ENCODE results near the gene VPS13D.
"Not testable (repeated sequence)": the region's sequence is repeated elsewhere in the genome, so short reads cannot be mapped to it uniquely, and the experiment has no call there.

Gene VPS13D

DNA sequence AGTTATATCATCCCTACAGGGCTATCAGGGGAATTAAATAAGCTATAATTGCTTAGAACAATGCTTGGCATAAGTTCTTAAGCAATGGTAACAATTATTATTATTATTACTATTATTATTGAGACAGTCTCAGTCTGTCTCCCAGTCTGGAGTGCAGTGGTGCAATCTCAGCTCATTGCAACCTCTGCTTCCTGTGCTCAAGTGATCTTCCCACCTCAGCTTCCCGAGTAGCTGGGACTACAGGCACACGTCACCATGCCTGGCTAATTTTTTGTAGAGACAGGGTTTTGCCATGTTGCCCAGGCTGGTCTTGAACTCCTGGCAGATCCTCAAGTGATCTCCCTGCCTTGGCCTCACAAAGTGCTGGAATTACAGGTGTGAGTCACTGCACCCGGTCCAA lies 308.7 kb downstream of the VPS13D start:
- DNase-seq (ENCODE audit: low read depth, low spot score): not testable (repeated sequence)

GRCh38 chr1:12539320-12539704 lies 309.5 kb downstream of the VPS13D start:
- DNase-seq (ENCODE audit: low read depth, low spot score): no peak

DNA sequence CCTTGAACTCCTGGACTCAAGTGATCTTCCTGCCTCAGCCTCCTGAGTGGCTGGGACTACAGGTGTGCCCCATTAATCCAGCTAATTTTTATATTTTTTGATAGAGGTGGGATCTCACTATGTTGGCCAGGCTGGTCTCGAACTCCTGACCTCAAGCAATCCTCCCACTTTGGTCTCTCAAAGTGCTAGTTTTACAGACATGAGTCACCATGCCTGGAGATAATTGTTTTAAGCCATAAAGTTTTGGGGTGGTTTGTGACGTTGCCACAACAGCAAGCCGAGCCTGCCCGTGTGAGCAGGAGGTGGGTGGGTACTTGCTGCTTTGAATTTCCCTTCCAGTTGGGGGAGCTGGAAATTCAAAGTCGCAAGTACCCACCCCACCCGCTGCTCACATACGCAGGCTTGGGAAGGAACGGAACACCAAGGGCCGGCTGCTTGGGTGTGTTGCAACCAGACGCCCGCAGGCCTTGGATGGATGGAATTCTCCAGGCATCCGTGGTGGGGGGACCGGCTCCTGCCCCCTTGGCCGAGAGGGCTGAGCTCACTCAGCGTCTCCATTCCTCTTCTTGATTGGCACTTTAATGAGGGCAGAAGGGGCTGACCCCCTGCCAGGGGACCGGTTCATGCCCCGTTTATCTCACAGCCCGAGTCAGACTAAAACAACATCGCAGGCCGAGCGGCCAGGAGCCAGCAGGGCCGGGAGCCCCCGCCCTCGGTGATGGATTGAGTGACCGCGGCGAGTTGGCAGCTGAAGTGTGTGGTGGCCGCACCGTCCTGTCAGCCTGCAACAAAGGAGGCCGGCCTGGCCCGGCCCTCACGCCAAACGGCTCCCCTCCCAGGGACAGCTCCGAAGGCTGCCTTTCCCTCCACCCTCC lies 310.1 kb downstream of the VPS13D start:
- DNase-seq (ENCODE audit: low read depth, low spot score): no peak

DNA sequence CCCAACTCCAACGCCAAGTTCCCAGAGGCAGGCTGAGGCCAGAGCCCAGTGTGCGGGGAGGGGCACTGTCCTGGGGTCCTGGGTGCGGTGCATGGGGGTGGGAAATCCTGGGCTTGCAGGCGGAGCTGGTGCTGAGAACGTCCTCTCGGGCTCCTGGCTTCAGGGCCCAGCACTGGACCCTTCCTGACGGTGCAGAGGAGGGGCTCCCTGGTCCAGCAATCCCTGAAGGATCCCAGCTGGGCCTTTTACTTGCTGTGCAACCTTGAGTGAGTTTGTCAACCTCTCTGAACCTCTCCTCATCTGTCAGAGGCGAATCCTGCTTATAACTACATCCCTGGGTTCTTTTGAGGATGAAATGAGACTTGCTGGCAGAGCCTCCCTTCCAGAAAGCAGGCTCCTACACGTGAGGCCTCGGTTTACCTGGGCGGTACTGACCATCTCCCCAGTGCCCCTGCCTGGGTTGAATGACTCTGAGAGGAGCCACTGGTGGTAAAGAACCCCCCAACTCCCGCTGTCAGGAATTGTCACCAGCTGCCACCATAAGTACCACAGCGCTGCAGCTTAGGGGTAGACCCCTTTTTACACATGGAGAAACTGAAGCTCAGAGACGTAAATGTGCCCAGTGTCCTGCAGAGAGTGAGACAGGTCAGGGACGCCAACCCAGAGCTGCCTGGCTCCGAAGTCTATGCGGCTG lies 310.9 kb downstream of the VPS13D start:
- DNase-seq (ENCODE audit: low read depth, low spot score): no peak

DNA sequence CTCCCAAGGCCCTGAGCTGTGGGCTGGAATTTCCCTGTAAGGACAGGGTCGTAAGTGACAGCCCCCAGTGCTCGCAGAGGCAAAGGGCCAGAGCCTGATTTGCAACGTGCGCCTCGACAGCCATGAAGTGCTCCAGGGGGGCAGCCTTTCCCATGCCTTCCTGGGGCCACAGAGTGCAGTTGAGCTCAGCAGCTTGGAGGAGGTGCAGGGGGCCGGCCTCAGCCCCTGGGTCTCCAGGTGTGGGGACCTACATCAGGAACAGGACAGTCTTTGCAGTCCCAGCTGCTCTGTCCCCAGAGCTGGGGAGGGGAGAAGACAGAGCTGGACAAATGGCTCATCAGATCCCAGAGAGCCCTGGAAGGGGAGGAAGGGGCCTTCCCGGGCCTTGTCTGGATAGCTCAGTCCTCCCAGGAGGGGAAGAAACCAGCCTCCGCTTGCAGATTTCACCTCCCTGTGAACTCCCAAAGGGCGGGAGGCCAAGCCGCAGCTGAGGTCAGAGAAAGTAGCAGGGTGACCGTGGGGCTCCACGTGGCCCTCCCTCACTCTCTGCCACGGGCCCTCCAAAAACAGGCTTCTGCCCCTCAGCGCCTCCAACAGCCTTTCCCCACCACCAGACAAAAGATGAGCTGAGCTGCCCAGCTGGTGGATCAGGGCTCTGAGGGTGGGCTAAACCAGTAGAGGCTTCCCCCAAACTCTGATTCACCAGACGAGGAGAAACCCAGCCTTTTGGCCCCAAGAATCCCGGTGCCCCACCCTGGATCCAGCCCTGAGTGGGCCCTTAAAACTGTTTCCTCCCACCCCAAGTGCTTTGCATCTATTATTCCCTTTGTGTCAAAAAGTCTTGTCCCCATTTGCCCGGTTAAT lies 311.7 kb downstream of the VPS13D start:
- DNase-seq (ENCODE audit: low read depth, low spot score): no peak

- DNase-seq (ENCODE audit: low read depth, low spot score): no peak
These were observed 312.3 kb downstream of the VPS13D start for GRCh38 chr1:12542138-12542465.

DNA sequence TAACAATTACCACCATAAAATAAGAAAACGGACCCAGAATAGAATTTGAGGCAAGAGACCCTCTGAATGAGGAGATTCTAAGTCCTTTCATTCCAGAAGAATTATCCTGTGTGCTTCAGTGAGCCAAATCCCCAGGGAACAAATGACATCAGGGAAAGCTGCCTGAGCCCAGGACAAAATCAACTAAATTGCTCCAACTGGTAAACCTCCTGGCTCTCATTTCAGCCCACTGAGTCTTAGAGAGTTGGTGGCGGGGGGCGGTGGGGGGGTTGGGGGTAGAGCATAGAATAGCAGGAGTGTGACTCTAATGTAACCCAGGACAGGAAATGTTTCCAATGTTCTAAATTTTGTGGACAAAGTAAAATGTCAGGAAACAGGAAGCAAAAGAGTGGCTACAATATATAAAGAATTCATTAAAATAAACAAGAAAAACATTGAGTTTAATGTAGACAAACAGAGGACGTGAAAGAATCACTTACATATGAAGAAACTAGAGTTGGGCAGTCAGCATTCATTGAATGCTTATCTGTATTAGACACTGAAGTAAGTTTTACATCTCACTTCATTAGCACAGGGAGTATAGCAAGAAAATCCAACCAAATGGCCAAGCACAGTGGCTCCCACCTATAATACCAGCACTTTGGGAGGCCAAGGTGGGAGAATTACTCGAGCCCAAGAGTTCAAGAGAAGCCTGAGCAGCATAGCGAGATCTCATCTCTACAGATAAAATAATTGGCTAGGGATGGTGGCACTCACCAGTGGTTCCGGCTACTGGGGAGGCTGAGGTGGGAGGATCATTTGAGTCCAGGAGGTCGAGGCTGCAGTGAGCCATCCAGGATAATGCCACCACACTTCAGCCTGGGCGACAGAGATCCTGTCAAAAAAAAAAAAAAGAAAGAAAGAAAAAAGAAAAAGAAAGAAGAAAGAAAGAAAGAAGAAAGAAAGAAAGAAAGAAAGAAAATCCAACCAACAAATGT lies 313.1 kb downstream of the VPS13D start:
- DNase-seq (ENCODE audit: low read depth, low spot score): no peak

DNA sequence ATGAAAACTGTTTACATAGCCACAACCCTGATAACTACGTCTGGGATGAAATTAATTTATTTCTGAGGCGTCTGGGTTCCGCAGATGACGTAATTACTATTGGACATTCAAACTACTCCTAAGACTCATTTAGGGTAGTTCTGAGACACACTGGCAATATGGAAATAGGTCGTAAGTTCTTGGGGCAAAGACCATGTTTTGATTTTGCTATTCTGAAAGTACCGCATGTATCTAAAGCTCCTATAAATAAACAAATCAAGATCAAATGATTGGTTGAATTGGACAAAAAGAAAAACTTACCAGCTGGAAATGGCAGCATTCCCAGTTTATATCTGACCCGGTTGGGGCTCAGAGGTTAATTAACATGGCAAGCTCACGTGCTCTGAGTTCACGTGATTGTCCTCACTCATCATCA lies 313.9 kb downstream of the VPS13D start:
- DNase-seq (ENCODE audit: low read depth, low spot score): no peak

GRCh38 chr1:12544357-12544756 lies 314.5 kb downstream of the VPS13D start:
- no peak for DNase-seq (ENCODE audit: low read depth, low spot score)

DNA sequence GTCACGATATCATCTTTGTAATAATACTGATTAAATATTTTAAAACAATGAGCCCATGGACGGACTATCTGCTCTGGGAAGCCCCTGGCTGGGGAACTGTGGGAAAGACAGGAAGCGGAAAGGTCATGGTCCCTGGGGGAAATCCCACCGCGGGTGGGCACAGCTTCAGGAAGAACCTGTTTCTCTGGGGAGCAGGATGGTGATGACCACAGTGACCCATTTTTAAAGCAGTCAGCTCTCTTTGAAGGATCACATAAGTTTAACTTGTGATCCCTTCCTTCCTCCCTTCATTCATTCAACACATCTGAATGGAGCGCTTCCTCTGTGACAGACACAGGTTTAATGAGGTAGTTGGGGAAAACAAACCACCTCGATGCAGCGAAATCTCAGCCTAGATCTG lies 315.2 kb downstream of the VPS13D start:
- DNase-seq (ENCODE audit: low read depth, low spot score): no peak

DNA sequence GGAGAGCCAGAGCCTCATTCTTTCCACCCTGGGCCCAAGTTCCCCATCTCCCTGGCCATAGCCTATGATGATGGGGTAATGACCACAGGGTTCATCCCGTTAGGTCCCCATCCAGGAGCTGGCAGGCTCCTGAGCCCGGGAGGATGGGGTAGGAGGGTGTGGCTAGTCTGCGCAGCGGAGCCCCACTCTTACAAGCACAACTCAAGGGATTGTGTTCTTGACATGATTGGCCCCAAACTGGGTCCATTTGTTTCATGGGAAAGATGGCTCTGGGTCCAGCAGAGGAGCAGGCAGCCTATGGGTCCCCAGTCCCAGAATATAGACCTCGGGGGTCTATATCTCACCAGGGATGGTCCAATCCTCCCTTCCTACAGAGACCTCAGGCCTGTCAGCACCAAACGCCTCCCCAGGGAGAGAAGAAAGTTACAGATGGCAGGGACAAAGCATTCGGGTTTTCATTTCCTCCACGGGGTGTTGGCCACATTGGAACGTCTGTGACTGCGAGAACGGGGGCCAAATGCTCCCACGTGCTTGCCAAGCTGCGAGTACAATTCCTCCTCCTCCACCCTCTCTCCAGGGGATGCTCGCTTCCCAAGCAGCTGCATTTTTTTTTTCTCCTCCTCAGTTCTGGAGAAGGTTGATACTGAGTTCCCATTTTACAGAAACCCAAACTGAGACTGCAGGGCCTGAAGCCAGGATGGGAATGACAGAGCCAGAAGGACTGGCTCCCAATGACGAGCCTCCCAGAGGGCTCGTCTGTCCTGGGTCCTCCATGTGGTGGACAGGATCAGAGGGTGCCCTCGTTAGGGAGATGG lies 317.1 kb downstream of the VPS13D start:
- DNase-seq (ENCODE audit: low read depth, low spot score): no peak

GRCh38 chr1:12547586-12548225 lies 317.9 kb downstream of the VPS13D start:
- DNase-seq (ENCODE audit: low read depth, low spot score): no peak

- no peak for DNase-seq (ENCODE audit: low read depth, low spot score)
These were observed 318.6 kb downstream of the VPS13D start for GRCh38 chr1:12548279-12548972.

DNA sequence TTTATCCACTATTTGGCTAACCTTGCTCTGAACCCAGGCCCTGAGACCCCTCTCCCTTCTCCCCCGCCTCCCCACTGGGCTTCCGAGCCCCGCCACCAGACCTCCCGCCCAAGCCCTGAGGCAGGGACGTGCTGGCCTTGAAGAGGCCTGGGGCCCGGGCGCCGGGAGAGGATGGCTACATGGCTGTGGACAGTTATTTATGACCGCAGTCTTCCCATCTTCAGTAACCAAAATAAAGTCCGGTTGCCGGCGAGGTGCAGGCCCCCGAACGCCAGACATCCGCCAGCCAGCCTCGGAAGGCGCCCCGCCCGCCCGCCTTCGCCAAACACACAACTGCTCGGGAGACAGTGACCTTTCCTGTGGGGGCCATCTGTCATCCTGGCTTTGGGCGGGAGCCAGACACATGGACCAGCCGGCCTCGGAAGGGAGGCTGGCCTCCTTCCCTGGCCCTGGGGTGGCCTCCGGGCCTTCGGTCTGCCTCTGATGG lies 319.2 kb downstream of the VPS13D start:
- DNase-seq (ENCODE audit: low read depth, low spot score): no peak

DNA sequence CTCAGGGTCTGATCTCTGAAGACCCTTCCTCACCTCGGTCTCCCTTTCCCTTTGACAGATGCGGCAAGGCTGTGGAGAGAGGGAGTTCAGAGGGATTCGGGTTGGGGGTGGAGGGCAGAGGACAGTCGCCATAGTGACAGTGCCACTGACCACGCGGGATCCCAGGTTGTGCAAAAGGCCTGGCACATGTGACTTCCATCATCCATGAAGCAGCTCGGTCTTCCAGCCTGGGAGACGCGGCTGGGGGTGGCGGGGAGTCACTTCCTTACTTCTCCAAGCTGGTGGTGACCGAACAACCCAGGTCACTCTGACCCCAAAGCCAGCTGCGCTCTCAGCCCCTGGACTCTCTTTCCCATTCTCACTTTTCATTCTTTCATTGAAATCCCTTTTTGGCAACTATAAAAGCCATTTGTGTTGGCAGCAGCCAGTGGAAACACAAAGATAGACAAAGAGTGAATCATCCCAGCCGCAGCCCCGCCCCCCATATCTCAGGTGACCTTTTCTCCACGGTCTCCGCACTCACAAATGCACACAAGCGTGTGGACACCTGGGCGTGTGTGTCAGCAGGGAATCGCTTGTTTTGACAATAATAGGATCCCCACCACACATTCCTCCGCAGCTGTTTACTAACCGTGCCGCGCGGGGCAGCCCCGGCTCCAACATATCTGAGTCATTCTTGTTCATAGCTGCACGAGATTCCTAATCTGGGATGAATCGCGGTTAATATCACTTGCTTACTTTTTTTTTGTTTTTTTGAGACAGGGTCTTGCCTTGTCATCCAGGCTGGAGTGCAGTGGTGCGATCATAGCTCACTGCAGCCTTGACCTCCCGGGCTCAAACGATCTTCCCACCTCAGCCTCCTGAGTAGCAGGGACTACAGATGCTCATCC lies 319.9 kb downstream of the VPS13D start:
- no peak for DNase-seq (ENCODE audit: low read depth, low spot score)

DNA sequence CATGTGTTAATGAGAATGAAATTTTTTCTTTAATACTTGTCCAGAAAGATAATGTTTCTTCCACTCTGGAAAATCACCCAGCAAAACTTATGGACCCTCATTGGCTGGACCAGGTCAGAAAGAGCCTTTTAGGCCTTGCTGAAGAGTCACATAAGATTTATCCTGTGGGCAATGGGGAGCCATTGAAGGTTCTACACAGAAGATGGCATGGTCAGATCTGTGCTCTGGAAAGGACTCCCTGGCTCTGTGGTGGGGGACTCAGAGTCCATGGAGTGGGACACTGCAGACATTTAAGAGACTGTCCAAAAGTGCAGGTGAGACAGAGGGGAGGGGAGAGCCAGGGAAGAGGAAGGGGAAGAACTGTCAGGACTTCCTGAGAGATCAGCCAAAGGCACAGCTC lies 321.8 kb downstream of the VPS13D start:
- DNase-seq (ENCODE audit: low read depth, low spot score): no peak

DNA sequence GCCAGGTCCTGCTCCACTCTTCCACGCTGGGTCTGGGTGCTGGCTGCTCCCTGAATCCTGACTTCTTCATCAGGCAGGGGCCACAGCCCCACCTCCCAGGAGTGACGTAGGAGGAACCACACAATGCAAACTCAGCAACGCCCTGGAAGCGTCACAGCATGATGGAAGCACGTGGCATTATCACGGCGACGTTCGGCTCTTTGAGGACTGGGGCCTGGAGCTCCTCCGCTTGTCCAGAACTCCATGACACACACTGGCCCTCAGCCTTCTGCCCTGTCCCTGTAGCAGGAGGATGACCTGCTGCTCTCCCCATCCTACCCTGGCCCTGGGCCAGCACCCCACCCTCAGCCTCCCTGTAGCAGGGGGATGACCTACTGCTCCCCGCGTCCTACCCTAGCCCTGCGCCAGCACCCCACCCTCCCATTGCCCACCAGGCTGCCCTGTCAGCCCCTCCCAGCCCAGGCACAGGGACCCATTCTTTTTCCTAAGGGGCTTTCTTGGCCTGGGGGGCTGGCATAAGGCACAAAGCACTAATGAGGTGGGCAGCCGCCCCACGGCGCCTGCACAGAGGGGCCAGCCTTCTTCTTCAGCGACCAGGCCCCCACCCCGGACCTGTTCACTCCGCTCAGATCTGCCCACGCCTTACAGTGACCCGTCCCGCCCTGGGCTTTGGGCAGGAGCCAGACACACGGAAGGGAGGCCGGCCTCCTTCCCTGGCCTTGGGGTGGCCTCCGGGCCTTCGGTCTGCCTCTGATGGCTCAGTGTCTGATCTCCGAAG lies 322.5 kb downstream of the VPS13D start:
- no peak for DNase-seq (ENCODE audit: low read depth, low spot score)
